Activated T-helper 1 cell treated with Interleukin-2 at 50 U/mL for 16 hours (primary cell): Measurements from ENCODE around the gene CTDSPL.
A peak's percentile ranks its signal among the peaks of the same experiment; 100 is the strongest.

Experiments used
- DNase-seq: peaks from one replicate; pipeline ENCODE4 v3.0.0-alpha.2; 2020; ENCODE audit warnings: low read depth

The CTDSPL gene

DNA sequence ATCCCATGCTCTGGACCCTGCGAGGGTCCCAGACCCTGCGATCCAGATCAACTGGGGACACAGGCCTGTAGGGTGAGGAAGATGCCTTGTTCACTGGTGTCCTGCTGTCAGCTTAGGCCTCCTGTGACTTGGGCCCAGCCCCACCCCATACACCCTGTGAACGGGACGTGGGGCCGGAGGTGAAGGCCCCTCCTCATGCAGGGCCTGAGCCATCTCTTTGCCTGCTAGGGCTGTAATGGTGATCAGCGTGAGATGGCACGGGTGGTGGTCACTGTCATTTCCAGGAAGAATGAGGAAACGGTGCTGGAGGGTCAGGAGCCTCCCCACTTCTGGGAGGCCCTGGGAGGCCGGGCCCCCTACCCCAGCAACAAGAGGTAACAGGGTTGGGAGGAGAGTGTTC is 141.3 kb downstream of the CTDSPL start:
- no peak for DNase-seq

- peak; percentile 45 for DNase-seq
Measured at GRCh38 chr3:38003371-38003816, 141.7 kb downstream of the CTDSPL start.

DNA sequence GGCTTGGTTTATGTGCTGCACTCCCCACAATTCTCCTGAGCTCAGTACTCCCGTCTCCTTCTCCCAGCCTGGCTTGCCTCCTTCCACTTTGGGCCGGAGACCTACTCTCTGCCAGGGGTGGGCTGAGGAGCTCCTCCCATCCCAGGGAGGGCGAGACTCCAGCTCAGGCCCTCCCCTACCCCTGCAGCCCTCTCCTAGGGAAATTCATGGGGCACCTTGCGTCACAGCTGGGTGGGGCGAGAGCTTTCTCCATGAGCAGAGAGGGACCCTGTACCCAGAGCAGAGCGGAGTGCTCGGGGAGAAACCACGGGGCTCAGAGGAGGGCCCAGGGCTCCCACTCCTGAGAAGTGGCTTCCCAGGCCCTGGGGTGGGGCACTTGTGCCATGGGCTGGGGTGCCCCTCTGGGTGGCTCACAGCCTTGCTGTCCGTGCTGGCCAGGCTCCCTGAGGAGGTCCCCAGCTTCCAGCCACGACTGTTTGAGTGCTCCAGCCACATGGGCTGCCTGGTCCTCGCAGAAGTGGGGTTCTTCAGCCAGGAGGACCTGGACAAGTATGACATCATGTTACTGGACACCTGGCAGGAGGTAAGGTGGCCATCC is 142.2 kb downstream of the CTDSPL start:
- DNase-seq: no peak

DNA sequence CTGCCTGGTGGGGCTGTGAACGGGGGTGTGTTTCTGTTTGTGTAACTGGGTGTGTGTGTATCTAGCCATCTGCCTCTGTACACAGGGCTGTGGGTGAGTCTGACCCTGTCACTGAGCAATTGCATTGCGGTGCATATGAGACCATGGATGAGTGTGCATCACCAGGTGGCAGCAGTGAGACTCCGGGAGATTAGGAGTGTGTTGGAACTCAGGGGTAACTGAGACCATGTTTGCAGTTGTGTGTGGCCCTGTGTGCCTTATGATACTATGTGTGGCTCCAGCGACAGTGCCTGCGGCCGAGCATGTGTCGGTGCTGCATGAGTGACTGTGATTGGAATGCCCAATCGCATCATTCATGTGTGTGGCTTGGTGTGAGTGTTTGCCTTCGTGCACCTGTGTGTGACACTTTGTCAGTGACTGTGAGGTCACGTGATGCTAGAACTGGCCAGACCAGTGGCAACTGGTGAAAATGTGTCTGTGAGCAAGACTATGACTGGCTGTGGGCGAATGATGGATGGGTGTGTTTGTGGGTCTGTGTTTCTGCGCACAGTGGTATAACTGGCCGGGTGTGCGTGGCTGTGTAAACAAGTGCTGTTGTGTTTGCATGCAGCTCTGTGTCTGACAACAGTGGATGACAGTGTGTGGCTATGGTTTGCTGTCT is 142.9 kb downstream of the CTDSPL start:
- DNase-seq: peak; percentile 27

GRCh38 chr3:38005076-38006020 is 143.7 kb downstream of the CTDSPL start:
- no peak for DNase-seq

DNA sequence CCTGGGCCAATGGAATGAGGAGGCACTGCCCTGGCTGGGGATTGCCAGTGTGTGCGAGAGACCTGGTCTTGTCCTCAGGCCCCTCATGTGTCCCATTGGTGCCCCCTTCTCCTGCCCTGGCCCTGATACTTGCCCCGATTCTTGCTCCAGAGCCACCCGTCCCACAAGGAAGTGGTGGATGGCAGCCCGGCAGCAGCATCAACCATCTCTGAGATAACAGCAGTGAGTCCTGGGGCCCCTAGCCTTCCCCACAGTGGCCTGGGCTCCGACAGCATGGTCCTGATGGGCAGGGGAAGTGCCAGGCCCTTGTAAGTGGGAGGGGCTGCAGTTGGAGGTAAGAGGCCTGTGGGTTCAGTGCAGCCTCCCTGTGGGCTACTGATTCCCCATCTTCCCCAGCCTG is 144.4 kb downstream of the CTDSPL start:
- no peak for DNase-seq

DNA sequence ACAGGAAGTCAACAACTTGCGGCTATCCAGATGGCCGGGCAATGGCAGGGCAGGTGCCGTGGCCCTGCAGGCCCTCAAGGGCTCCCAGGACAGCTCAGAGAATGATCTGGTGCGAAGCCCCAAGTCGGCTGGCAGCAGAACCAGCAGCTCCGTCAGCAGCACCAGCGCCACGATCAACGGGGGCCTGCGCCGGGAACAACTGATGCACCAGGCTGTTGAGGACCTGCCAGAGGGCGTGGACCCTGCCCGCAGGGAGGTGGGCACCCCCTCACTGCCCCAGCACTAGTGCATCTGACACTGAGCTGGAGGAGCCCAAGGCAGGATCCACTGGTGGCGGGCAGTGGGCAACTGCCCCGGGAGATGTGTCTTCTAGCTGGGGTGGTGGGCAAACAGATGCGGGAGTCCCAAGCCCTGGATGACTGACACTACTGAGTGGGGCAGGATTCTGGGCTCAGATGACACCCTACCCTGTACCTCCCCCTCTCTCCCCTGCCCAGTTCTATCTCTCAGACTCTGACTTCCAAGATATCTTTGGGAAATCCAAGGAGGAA is 144.8 kb downstream of the CTDSPL start:
- DNase-seq: no peak

DNA sequence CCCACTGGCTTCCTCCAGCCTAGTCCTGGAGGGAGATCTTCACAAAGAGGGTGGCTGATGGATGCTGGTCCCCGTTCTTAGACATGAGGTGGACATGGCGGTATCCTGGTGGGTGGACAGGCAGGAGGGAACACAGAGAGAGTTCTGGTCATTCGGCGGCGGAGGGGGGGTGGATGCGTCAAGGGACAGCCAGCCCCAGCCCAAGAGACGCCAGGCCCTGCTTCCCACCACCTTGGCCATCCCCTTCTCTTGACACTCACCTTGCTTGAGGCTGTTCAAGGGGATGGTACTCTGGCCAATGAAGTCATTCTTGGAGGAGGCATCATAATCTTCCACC is 146.0 kb downstream of the CTDSPL start:
- no peak for DNase-seq

- no peak for DNase-seq
Measured at GRCh38 chr3:38008191-38008701, 146.6 kb downstream of the CTDSPL start.

DNA sequence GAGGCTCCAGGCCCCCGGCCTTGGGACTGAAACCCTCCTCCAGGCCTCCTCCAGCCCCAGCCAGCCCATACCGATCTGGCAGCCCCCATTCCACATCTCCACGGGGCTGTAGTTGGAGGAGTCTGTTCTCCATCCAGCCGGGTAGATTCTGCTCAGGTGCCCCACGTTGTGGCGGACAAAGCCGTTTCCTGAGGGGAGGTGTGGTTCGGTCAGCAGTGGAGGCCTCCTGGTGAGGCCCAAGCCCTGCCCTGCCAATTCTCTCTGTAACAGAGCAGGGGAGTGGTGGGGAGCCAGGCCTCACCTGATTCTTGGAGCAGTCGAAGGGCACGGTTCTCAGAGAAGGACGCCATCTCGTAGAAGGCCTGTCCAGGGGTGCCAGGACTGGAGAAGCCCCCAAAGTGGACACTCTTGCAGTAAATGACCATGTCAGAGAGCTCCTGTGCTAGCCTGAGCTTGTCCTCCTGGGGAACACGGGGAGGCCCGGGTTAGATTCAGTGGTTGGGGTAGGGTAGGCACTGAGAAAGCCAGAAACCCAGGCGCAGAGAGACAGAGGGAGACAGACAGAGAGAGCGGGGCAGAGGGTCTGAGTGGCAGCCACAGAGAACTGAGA is 147.4 kb downstream of the CTDSPL start:
- no peak for DNase-seq

- no peak for DNase-seq
Measured at GRCh38 chr3:38009807-38010591, 148.3 kb downstream of the CTDSPL start.

- DNase-seq: no peak
Measured at GRCh38 chr3:38011111-38011510, 149.4 kb downstream of the CTDSPL start.

GRCh38 chr3:38015485-38015884 is 153.8 kb downstream of the CTDSPL start:
- DNase-seq: no peak

DNA sequence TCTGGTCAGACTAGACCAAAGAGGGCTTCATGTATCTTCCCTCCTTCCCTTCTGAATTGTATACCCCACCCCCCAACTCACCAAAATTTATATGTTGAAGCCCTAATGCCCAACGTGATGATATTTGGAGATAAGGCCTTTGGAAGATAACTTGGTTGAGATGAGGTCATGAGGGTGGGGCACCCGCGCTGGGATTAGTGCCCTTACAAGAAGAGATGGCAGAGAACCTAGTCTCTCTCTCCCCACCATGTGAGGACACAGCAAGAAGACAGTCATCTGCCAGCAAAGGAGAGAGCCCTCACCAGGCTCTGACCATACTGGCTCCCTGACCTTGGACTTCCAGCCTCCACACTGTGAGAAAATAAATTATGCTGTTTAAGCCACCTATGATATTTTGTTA is 154.3 kb downstream of the CTDSPL start:
- no peak for DNase-seq

DNA sequence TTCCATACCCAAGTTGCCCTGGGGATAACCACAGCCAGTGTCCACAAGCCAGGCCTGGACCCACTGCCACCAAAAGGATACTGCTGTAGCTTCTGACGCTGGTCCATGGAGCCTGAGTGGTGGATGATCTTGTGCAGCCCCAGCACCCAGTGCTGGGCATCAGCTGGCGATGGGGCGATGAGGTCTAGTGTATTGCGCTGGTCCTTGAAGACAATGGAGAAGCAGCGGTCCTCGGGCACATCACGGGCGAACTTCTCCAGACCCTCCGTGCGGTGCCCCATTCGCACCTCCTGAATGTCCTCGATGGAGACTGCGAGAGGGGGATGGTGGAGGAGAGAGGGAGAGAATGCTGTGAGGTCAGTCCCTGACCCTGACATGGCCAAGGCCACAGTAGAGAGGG is 154.7 kb downstream of the CTDSPL start:
- DNase-seq: no peak

- DNase-seq: no peak
Measured at GRCh38 chr3:38016847-38017444, 155.3 kb downstream of the CTDSPL start.

GRCh38 chr3:38017445-38018295 is 156.0 kb downstream of the CTDSPL start:
- DNase-seq: no peak

- DNase-seq: no peak
Measured at GRCh38 chr3:38018296-38019266, 156.9 kb downstream of the CTDSPL start.
